HG02642 (cell line): Measurements from ENCODE around the gene TNRC6C.
"Not testable (repeated sequence)": the region's sequence is repeated elsewhere in the genome, so short reads cannot be mapped to it uniquely, and the experiment has no call there.

Experiments used
- ATAC-seq: cut with Tn5 transposase; IDR thresholded peaks from one replicate; pipeline ENCODE4 v1.9.1; 2021; ENCODE audit warnings: mild to moderate bottlenecking; ENCODE audit not compliant: unreplicated experiment, poor library complexity

TNRC6C gene

GRCh38 chr17:78040440-78041385 lies 82.2 kb downstream of the TNRC6C start:
- ATAC-seq: no peak

DNA sequence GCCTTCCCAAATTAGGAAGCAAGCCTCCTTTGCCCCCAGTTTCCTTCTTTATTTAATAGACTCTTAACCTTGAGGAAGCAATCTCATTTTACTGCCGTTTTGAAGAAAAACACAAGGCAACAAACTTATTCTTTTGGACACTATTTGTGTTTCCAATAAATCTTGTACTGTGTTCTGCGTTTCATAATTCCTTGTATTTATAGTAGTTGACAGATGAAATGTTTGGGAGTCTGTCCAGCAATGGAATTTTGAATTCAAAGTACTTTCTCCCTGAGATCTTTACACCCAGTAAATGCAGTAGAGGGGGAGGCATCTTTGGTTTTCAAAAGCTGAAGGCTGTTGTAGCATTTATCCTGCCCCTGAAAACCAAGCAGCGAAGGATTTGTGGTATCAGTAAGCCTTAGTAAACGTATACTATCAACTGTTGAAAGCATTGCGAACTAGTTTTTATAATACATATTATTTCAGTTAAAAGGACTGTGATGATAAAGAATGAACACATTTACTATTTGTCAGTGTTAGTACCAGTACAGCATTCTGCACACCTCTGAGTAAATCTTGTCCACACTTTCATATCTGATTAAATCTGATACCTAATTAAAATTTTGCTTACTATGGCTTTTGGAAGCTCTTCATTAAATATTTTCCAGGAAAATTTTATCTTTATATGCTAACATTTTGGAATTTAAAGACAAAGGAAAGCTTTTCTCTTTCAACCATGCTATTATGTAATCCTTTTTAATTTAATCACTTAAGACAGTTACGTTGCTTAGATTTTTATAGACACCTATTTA lies 83.1 kb downstream of the TNRC6C start:
- ATAC-seq: no peak

- no peak for ATAC-seq
These were observed 84.0 kb downstream of the TNRC6C start for GRCh38 chr17:78042542-78042941.

DNA sequence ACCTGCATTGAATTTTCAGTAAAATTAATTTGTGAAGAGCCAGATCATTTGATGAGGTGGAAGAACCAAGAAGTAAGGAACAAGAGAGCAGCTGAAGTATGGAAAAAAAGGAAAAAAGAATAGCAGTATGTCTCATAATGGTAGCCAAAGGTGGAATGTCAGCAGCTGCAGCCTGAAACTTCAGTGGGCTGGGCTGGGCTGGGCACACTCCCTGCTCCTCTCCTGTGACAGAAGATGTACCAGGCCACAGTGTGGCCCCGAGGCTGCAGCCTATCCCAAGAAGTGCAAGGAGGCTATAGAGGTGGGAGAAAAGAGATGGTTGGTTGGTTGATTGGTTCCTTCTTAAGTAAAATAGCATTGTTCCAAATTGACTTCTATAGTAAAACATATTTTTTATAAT lies 84.5 kb downstream of the TNRC6C start:
- no peak for ATAC-seq

DNA sequence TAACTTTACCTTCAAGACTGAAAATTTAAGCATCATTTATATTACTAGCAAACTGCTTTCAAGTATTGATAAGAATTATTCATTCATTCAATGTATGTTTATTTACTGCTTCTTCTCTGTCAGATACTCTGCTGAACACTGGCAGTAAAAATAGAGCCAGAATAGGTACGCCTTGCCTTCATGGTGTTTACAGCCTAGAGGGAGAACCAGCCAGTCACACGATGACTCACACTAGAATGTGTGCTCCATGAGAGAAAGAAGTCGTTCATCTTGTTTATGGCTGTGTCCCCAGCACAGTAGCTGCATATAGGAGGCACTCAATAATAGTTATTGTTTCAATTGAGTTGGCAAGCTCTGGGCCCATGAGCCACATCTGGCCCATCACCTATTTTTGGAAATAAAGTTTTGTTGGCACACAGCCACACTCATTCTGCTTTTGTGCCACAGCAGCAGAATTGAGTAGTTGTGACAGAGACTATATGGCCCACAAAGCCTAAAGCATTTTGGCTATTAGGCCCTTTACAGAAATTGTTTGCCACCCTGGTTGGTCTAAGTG lies 85.9 kb downstream of the TNRC6C start:
- no peak for ATAC-seq

DNA sequence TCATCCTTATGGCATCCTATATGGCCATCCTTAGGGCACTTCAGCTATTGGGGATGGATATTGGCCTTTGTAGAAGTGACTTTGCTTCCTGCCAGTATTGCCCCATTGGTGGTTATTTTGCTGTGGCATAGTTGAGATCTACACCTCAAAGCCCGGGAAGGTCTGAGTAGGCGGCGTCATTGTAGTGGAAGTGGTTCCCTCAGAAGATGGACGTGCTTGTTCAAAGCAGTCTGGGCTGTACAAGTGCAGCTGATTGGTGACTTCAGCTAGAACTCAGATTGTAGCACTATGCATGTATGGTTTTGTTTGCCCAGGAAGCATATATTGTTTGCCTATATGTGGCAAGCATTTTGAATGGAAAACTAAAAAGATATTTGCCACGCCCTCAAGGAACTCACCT lies 86.8 kb downstream of the TNRC6C start:
- ATAC-seq: no peak

- ATAC-seq: no peak
These were observed 88.4 kb downstream of the TNRC6C start for GRCh38 chr17:78046923-78047322.

DNA sequence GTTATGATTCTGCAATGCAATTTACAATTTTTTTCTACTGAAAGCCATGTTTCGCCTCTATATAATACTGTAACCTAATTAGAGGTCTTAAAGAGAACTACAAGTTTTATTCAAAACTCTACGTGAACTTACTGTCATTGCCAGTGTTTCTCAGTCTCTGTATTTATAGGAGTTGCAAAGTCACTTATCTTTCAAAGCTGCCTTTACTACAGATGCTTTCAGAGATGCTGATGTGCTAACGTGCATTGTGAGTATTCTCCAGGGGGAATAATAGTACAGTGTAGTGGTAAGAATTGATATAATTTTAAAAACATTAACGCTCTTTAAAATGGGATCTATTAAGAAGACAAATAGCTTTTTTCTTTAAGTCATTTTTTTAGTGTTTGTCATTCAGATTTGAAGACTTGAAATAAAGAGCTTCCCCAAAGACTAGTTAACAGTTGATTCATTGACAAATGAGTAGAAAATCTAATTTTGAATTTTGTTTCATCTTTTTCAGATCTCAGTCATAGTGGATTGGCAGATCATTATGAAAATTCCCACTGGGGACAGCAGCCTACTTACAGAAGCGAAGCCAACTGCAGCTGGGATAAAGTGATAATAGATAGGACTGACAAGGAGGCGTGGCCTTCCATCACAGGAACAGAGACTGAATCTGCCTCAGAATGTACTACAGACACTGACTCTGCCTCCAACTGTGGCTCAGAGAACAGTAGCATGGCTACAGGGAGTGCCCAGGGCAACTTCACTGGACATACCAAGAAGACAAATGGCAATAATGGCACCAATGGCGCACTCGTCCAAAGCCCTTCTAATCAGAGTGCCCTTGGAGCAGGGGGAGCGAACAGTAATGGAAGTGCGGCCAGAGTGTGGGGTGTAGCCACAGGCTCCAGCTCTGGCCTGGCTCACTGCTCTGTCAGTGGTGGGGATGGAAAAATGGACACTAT lies 90.1 kb downstream of the TNRC6C start:
- ATAC-seq: no peak

DNA sequence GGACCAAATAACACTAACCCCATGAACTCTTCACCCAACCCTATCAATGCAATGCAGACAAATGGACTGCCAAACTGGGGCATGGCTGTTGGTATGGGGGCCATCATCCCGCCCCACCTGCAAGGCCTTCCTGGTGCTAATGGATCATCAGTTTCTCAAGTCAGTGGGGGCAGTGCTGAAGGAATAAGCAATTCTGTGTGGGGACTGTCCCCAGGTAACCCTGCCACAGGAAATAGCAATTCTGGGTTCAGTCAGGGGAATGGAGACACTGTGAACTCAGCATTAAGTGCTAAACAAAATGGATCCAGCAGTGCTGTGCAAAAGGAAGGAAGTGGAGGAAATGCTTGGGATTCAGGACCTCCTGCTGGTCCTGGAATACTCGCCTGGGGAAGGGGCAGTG lies 91.1 kb downstream of the TNRC6C start:
- ATAC-seq: no peak

DNA sequence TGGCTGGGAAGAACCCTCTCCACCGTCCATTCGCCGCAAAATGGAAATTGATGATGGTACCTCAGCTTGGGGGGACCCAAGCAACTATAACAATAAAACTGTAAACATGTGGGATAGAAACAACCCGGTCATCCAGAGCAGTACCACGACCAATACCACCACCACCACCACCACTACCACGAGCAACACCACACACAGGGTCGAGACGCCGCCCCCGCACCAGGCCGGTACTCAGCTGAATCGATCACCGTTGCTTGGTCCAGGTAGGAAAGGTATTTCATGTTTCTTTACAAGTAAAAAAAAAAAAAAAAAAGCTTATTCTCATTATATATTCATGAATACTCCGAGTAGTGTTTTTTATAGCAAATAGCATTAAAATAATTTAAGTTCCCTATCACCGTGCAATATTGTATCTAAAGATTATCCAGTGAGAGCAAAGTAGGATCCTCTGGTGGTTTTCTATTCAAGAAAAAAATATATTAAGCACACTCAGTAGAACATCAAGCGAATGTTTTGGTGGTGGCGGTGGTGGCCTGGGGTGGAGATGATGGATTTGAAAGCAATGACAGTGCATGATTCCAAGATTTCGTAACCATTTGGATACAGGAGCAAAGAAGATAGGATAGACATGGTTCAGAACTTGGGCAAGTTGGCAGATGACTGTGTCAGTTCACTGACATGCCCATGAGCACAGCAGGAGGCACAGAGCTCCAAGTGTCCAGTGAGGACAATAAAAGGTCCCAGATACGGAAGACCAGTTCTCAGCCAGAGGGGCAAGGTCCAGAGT lies 92.9 kb downstream of the TNRC6C start:
- no peak for ATAC-seq

DNA sequence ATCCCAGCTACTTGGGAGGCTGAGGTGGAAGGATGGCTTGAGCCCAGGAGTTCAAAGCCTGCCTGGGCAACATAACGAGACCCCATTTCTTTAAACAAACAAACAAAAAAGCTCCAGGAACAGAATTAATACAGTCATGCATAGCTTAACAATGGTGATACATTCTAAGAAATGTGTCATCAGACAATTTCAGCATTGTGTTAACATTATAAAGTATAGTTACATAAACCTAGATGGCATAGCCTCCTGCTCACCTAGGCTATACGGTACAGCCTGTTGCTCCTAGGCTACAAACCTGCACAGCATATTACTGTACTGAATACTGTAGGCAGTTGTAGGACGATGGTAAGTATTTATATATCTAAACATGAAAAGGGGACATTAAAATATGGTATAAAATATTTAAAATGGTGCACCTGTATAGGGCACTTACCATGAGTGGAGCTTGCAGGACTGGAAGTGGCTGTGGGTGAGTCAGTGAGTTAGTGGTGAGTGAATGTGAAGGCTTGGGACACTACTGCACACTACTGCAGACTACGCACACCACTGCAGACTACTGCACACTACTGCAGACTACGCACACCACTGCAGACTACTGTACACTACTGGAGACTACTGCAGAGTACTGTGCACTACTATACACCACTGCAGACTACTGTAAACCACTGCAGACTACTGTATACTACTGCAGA lies 95.4 kb downstream of the TNRC6C start:
- ATAC-seq: no peak

DNA sequence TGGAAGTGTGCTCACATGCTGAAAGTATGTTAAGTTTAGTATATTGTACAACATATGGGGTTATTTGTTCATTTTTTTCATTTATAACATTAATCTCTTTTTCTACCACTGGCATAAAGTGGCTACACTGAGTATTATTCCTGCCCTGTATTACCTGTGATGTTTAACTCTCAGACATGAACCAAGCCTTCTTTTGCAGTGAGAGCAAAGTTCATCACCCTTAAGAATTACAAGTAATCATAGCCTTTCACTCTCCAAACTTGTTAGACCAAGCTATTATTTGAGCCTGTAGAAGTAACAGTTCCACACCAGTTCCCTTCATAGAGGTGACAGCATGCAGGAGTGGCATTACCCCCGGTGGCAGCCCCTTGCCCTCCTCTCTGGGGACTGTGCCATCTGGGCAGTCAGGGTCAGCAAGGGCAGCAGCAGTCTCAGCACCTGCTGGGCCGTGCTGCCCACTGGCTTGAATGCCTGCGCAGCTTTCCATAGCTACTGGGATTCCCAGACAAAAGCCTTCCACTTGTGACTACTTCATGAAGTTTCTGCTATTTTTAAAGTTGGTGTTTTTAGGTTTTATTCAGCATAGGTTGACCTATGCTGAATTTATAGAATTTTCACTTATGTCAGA lies 98.7 kb downstream of the TNRC6C start:
- no peak for ATAC-seq

DNA sequence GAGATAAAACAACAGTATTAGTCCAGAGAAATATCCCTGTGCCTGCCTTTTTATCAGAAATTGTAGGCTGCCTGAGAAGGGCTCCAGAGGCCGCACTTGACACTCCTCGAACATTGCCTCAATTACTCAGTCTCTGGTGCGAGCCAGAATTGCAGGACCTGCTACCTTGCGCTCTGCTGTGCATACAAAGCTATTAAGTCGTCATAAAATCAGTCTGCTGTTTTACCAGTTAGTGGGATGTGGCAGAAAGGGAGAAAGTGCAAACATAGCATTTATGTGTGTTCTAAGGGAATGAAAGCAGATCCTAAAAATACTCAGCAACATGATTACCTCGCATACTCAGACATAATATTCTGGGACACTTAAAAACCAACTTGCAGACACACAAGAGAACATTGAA lies 99.5 kb downstream of the TNRC6C start:
- no peak for ATAC-seq

- no peak for ATAC-seq
These were observed 100.1 kb downstream of the TNRC6C start for GRCh38 chr17:78058581-78058980.

GRCh38 chr17:78062596-78062995 lies 104.1 kb downstream of the TNRC6C start:
- no peak for ATAC-seq

DNA sequence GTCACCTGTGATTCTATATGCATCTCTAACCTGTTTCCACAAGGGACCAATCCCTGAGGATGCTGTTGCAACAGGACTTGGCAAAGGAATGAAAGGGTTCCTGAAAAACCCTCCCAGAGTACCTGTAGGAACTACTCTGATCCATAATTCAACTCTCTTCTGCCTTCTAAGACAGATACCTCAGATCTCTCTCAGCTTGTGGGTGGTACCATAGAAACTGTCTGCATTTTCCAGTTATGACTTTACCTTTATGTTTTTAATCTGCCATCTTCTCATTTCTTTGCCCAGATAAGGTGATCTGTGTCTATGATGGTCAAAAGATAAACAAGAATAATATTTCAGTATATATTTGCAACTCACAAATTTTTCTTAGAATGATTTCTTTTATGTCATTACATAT lies 105.0 kb downstream of the TNRC6C start:
- no peak for ATAC-seq

GRCh38 chr17:78064708-78065107 lies 106.2 kb downstream of the TNRC6C start:
- ATAC-seq: no peak

GRCh38 chr17:78066976-78067375 lies 108.5 kb downstream of the TNRC6C start:
- ATAC-seq: not testable (repeated sequence)
